GM23248 (cell line): Measurements from ENCODE around the gene ELFN1.

ENCODE experiments used
- EZH2 ChIP-seq: fragments of 200-600 bp; sonication (generic); IDR thresholded peaks from 2 replicates; pipeline ENCODE4 v1.6.1; 2018; ENCODE audit warnings: antibody characterized with exemption, mild to moderate bottlenecking; ENCODE audit not compliant: insufficient read depth, poor library complexity, severe bottlenecking
- EZH2phosphoT487 ChIP-seq: fragments of 200-600 bp; sonication (generic); IDR thresholded peaks from 2 replicates; pipeline ENCODE4 v1.6.1; 2018; ENCODE audit warnings: antibody characterized with exemption, moderate library complexity, mild to moderate bottlenecking, low read depth; ENCODE audit not compliant: insufficient read depth

- no peak for TF ChIP-seq EZH2
- TF ChIP-seq EZH2phosphoT487, result no peak
These were observed 68.4 kb downstream of the ELFN1 start for GRCh38 chr7:1738511-1738910.
